Left ventricle myocardium inferior (tissue), 1 donor: ENCODE data around the gene C1QL3. TPM values are rescaled to one million over a fixed set of nuclear protein-coding genes. Genes with fewer than 3 reads are reported as not detected.

Experiments used
- DNase-seq: peaks from one replicate; pipeline ENCODE4 v3.0.0-alpha.2; 2020
- H3K27ac ChIP-seq: fragments of 200-600 bp; replicated peaks from 2 replicates; pipeline ENCODE4 v1.8.0; 2021
- H3K27me3 ChIP-seq: fragments of 200-600 bp; 2 replicates; pipeline ENCODE4 v1.8.0; 2021; ENCODE audit warnings: low read depth
- H3K36me3 ChIP-seq: fragments of 200-600 bp; 2 replicates; pipeline ENCODE4 v1.8.0; 2021
- H3K4me1 ChIP-seq: fragments of 200-600 bp; 2 replicates; pipeline ENCODE4 v1.8.0; 2021
- H3K4me3 ChIP-seq: fragments of 200-600 bp; 2 replicates; pipeline ENCODE4 v1.8.0; 2021; ENCODE audit warnings: mild to moderate bottlenecking, moderate library complexity
- H3K9me3 ChIP-seq: fragments of 200-600 bp; replicated peaks from 2 replicates; pipeline ENCODE4 v1.8.0; 2021
- CTCF ChIP-seq: fragments of 200-600 bp; IDR thresholded peaks from 2 replicates; pipeline ENCODE4 v1.8.0; 2021; ENCODE audit warnings: antibody characterized with exemption, mild to moderate bottlenecking, borderline replicate concordance
- intact Hi-C: fragments of 100-400 bp; cut with micrococcal nuclease; formaldehyde crosslinking; loops from one replicate; pipeline ENCODE4 v1.11.0; 2022
- total RNA-seq: library from RNA; stranded (reverse); fragmentation: NEBNext Ultra II Directional; extraction: Animal tissue kit (Norgen Biotek cat#: 25700); gene quantifications from one replicate; pipeline ENCODE4 v1.2.1, GENCODE V29; 2021
- donor health status: DM: no; HTN: yes; CAD: no; lungs with severe emphysema.

C1QL3 gene
- total RNA-seq, 1 donor from 2014 or later, result not detected

GRCh38 chr10:16536155-16536554, 14.5 kb upstream of the C1QL3 start:
- TF ChIP-seq CTCF, result no peak
- Histone ChIP-seq H3K9me3 (no peaks in the 10 kb centered on the region), H3K27me3 (peaks cover 27% of the 10 kb centered on the region), H3K27ac (no peak overlapping the region), H3K4me3 (no peak overlapping the region), H3K4me1 (no peaks in the 10 kb centered on the region), H3K36me3 (no peaks in the 10 kb centered on the region)
- intact Hi-C loops, result no loop called here
- DNase-seq, result no peak

- Histone ChIP-seq H3K4me3 (no peak overlapping the region), H3K27me3 (no peaks in the 10 kb centered on the region), H3K9me3 (no peaks in the 10 kb centered on the region), H3K4me1 (no peaks in the 10 kb centered on the region), H3K27ac (no peak overlapping the region), H3K36me3 (no peaks in the 10 kb centered on the region)
- TF ChIP-seq CTCF, result no peak
- intact Hi-C loops, result no loop called here
- DNase-seq, result no peak
Measured at GRCh38 chr10:16529853-16530252, 8.2 kb upstream of the C1QL3 start.

GRCh38 chr10:16527452-16527851, 5.8 kb upstream of the C1QL3 start:
- no peak overlapping the region for H3K4me3 ChIP-seq
- H3K27ac ChIP-seq, result no peak overlapping the region
- no peaks in the 10 kb centered on the region for H3K36me3 ChIP-seq
- H3K9me3 ChIP-seq, result no peaks in the 10 kb centered on the region
- DNase-seq, result no peak
- peaks cover 5% of the 10 kb centered on the region for H3K27me3 ChIP-seq
- no peak for TF ChIP-seq CTCF
- H3K4me1 ChIP-seq, result no peaks in the 10 kb centered on the region
- intact Hi-C loops, result no loop called here

GRCh38 chr10:16520900-16521299, 779 bp downstream of the C1QL3 start:
- no peaks in the 10 kb centered on the region for H3K36me3 ChIP-seq
- no peaks in the 10 kb centered on the region for H3K9me3 ChIP-seq
- H3K4me1 ChIP-seq, result peaks cover 26% of the 10 kb centered on the region
- H3K4me3 ChIP-seq, result peak overlapping the region; percentile 70
- intact Hi-C loops, result no loop called here
- H3K27me3 ChIP-seq, result peaks cover 52% of the 10 kb centered on the region
- peak; percentile 39 for TF ChIP-seq CTCF
- no peak overlapping the region for H3K27ac ChIP-seq
- peak; percentile 18 for DNase-seq

GRCh38 chr10:16519908-16520861, 1.5 kb downstream of the C1QL3 start:
- no peak for DNase-seq

More at GRCh38 chr10:16519908-16520861, 1.5 kb downstream of the C1QL3 start:
- H3K27ac ChIP-seq, result no peak overlapping the region
- no peak for TF ChIP-seq CTCF
- no peaks in the 10 kb centered on the region for H3K9me3 ChIP-seq
- no peaks in the 10 kb centered on the region for H3K36me3 ChIP-seq
- H3K4me3 ChIP-seq, result peak overlapping the region; percentile 70
- H3K4me1 ChIP-seq, result peaks cover 26% of the 10 kb centered on the region
- intact Hi-C loops, result no loop called here
- peaks cover 52% of the 10 kb centered on the region for H3K27me3 ChIP-seq
